ENCODE results near the gene P3H1. TPM values are rescaled to one million over a fixed set of nuclear protein-coding genes. Genes with fewer than 3 reads are reported as not detected.

The P3H1 gene
- total and polyA plus RNA-seq, 3 experiments from 2014 or later, result 11.1 to 38.5 (median 35.6) TPM

- Histone ChIP-seq H3K27me3 (ENCODE audit: insufficient read depth, low read length, poor library complexity, severe bottlenecking) (no peaks in the 10 kb centered on the region), H3K4me1 (ENCODE audit: insufficient read depth, low read length) (peaks cover 13% of the 10 kb centered on the region), H3K9me3 (ENCODE audit: low read length) (no peaks in the 10 kb centered on the region), H3K4me3 (ENCODE audit: low read length) (peak overlapping the region; percentile 45), H3K36me3 (ENCODE audit: insufficient read depth, low read length) (peaks cover 11% of the 10 kb centered on the region), H3K27ac (ENCODE audit: low read depth, low read length) (no peak overlapping the region)
- POLR2A ChIA-PET, result interaction anchor here (1.1 kb wide), 1 partner anchor 18 kb away, joined by 3 read pairs; the partner anchor contains the start of genes C1orf50 and P3H1
- CTCF ChIA-PET, result interaction anchor here (1.0 kb wide), 1 partner anchor 18 kb away, joined by 4 read pairs; the partner anchor contains the start of genes C1orf50 and P3H1
- Mint-ChIP-seq H3K27me3 (peaks cover 0 to 4% of the 10 kb centered on the region in 2 donors), H3K4me3 (peak overlapping the region in 6 of 7 donors; percentile 31 to 88 (median 34)), H3K27ac (peak overlapping the region in 2 of 8 donors; percentile 29 to 48), H3K9me3 (no peaks in the 10 kb centered on the region), H3K4me1 (peaks cover 11 to 23% (median 11%) of the 10 kb centered on the region in 3 donors), H3K36me3 (peaks cover 0 to 31% (median 9%) of the 10 kb centered on the region in 3 donors)
- DNase-seq, result no peak
Measured at GRCh38 chr1:42784547-42784945, 17.7 kb upstream of the P3H1 start.

GRCh38 chr1:42783092-42783491, 16.3 kb upstream of the P3H1 start:
- no peaks in the 10 kb centered on the region for H3K9me3 ChIP-seq (ENCODE audit: low read length)
- Mint-ChIP-seq H3K27ac (no peak overlapping the region), H3K4me1 (peaks cover 14 to 28% (median 15%) of the 10 kb centered on the region in 3 donors), H3K36me3 (peaks cover 0 to 44% (median 11%) of the 10 kb centered on the region in 3 donors), H3K27me3 (peaks cover 0 to 4% of the 10 kb centered on the region in 2 donors), H3K9me3 (no peaks in the 10 kb centered on the region), H3K4me3 (no peak overlapping the region)
- ChIA-PET CTCF (no interaction called here), POLR2A (no interaction called here)
- DNase-seq, result no peak
- no peaks in the 10 kb centered on the region for H3K27me3 ChIP-seq (ENCODE audit: insufficient read depth, low read length, poor library complexity, severe bottlenecking)
- H3K27ac ChIP-seq (ENCODE audit: low read depth, low read length), result no peak overlapping the region
- H3K4me1 ChIP-seq (ENCODE audit: insufficient read depth, low read length), result peaks cover 13% of the 10 kb centered on the region
- H3K4me3 ChIP-seq (ENCODE audit: low read length), result no peak overlapping the region
- peaks cover 15% of the 10 kb centered on the region for H3K36me3 ChIP-seq (ENCODE audit: insufficient read depth, low read length)

- no peaks in the 10 kb centered on the region for H3K27me3 ChIP-seq (ENCODE audit: insufficient read depth, low read length, poor library complexity, severe bottlenecking)
- CTCF ChIA-PET, result interaction anchor here (0.9 to 5.3 kb wide), 2 partner anchors 18 to 294 kb away, joined by 3 to 35 read pairs; no protein-coding TSS in a partner anchor
- peaks cover 33% of the 10 kb centered on the region for H3K36me3 ChIP-seq (ENCODE audit: insufficient read depth, low read length)
- no peak overlapping the region for H3K4me3 Mint-ChIP-seq
- peaks cover 2 to 73% (median 22%) of the 10 kb centered on the region in 3 donors for H3K36me3 Mint-ChIP-seq
- no peaks in the 10 kb centered on the region for H3K9me3 ChIP-seq (ENCODE audit: low read length)
- no peaks in the 10 kb centered on the region for H3K9me3 Mint-ChIP-seq
- POLR2A ChIA-PET, result no interaction called here
- no peak overlapping the region for H3K27ac Mint-ChIP-seq
- peaks cover 9 to 19% (median 14%) of the 10 kb centered on the region in 3 donors for H3K4me1 Mint-ChIP-seq
- no peak overlapping the region for H3K27ac ChIP-seq (ENCODE audit: low read depth, low read length)
- no peaks in the 10 kb centered on the region for H3K27me3 Mint-ChIP-seq
- H3K4me3 ChIP-seq (ENCODE audit: low read length), result no peak overlapping the region
- DNase-seq, result no peak
- H3K4me1 ChIP-seq (ENCODE audit: insufficient read depth, low read length), result peaks cover 6% of the 10 kb centered on the region
Measured at GRCh38 chr1:42780176-42780575, 13.3 kb upstream of the P3H1 start.

GRCh38 chr1:42779725-42780124, 12.9 kb upstream of the P3H1 start:
- Mint-ChIP-seq H3K4me1 (peaks cover 10 to 21% (median 14%) of the 10 kb centered on the region in 3 donors), H3K4me3 (no peak overlapping the region), H3K36me3 (peaks cover 7 to 77% (median 26%) of the 10 kb centered on the region in 3 donors), H3K27me3 (no peaks in the 10 kb centered on the region), H3K9me3 (no peaks in the 10 kb centered on the region), H3K27ac (peak overlapping the region in 1 of 8 donors; percentile 68)
- Histone ChIP-seq H3K9me3 (ENCODE audit: low read length) (no peaks in the 10 kb centered on the region), H3K4me3 (ENCODE audit: low read length) (no peak overlapping the region), H3K4me1 (ENCODE audit: insufficient read depth, low read length) (peaks cover 2% of the 10 kb centered on the region), H3K27me3 (ENCODE audit: insufficient read depth, low read length, poor library complexity, severe bottlenecking) (no peaks in the 10 kb centered on the region), H3K27ac (ENCODE audit: low read depth, low read length) (no peak overlapping the region), H3K36me3 (ENCODE audit: insufficient read depth, low read length) (peaks cover 38% of the 10 kb centered on the region)
- CTCF ChIA-PET, result interaction anchor here (0.9 to 5.3 kb wide), 2 partner anchors 19 to 295 kb away, joined by 3 to 35 read pairs; no protein-coding TSS in a partner anchor
- DNase-seq, result no peak
- POLR2A ChIA-PET, result no interaction called here

- H3K9me3 ChIP-seq (ENCODE audit: low read length), result no peaks in the 10 kb centered on the region
- no peaks in the 10 kb centered on the region for H3K4me1 ChIP-seq (ENCODE audit: insufficient read depth, low read length)
- peaks cover 0 to 1% of the 10 kb centered on the region in 2 donors for H3K27me3 Mint-ChIP-seq
- ChIA-PET POLR2A (no interaction called here), CTCF (interaction anchor here (0.8 to 5.3 kb wide), 4 partner anchors 9 to 296 kb away, joined by 3 to 35 read pairs (median 5); no protein-coding TSS in a partner anchor)
- peak in 1 of 5 donors; percentile 15 for DNase-seq
- H3K4me3 ChIP-seq (ENCODE audit: low read length), result no peak overlapping the region
- peaks cover 8 to 91% (median 26%) of the 10 kb centered on the region in 3 donors for H3K36me3 Mint-ChIP-seq
- peak overlapping the region in 5 of 8 donors; percentile 50 to 77 (median 77) for H3K27ac Mint-ChIP-seq
- peaks cover 13 to 26% (median 20%) of the 10 kb centered on the region in 3 donors for H3K4me1 Mint-ChIP-seq
- no peak overlapping the region for H3K4me3 Mint-ChIP-seq
- no peak overlapping the region for H3K27ac ChIP-seq (ENCODE audit: low read depth, low read length)
- H3K36me3 ChIP-seq (ENCODE audit: insufficient read depth, low read length), result peaks cover 41% of the 10 kb centered on the region
- H3K9me3 Mint-ChIP-seq, result no peaks in the 10 kb centered on the region
- H3K27me3 ChIP-seq (ENCODE audit: insufficient read depth, low read length, poor library complexity, severe bottlenecking), result no peaks in the 10 kb centered on the region
Measured at GRCh38 chr1:42777852-42778251, 11.0 kb upstream of the P3H1 start.

- H3K4me1 Mint-ChIP-seq, result peaks cover 19 to 34% (median 28%) of the 10 kb centered on the region in 3 donors
- H3K36me3 Mint-ChIP-seq, result peaks cover 8 to 86% (median 23%) of the 10 kb centered on the region in 3 donors
- no peak for DNase-seq
- H3K4me3 ChIP-seq (ENCODE audit: low read length), result no peak overlapping the region
- ChIA-PET POLR2A (interaction anchor here (0.7 kb wide), 1 partner anchor 90 kb away, joined by 3 read pairs; no protein-coding TSS in a partner anchor), CTCF (interaction anchor here (2.2 to 5.3 kb wide), 2 partner anchors 8 to 298 kb away, joined by 6 to 35 read pairs; no protein-coding TSS in a partner anchor)
- H3K9me3 Mint-ChIP-seq, result no peaks in the 10 kb centered on the region
- H3K27ac Mint-ChIP-seq, result peak overlapping the region in 2 of 8 donors; percentile 17 to 77
- H3K36me3 ChIP-seq (ENCODE audit: insufficient read depth, low read length), result peaks cover 41% of the 10 kb centered on the region
- no peaks in the 10 kb centered on the region for H3K9me3 ChIP-seq (ENCODE audit: low read length)
- H3K27ac ChIP-seq (ENCODE audit: low read depth, low read length), result no peak overlapping the region
- no peak overlapping the region for H3K4me3 Mint-ChIP-seq
- peaks cover 0 to 1% of the 10 kb centered on the region in 2 donors for H3K27me3 Mint-ChIP-seq
- no peaks in the 10 kb centered on the region for H3K4me1 ChIP-seq (ENCODE audit: insufficient read depth, low read length)
- H3K27me3 ChIP-seq (ENCODE audit: insufficient read depth, low read length, poor library complexity, severe bottlenecking), result no peaks in the 10 kb centered on the region
Measured at GRCh38 chr1:42776502-42776901, 9.7 kb upstream of the P3H1 start.

- CTCF ChIA-PET, result no interaction called here
- Mint-ChIP-seq H3K27ac (peak overlapping the region in 3 of 8 donors; percentile 6 to 54 (median 51)), H3K4me1 (peaks cover 25 to 45% (median 38%) of the 10 kb centered on the region in 3 donors), H3K36me3 (peaks cover 8 to 79% (median 22%) of the 10 kb centered on the region in 3 donors), H3K9me3 (no peaks in the 10 kb centered on the region), H3K4me3 (no peak overlapping the region), H3K27me3 (peaks cover 0 to 1% of the 10 kb centered on the region in 2 donors)
- peaks cover 6% of the 10 kb centered on the region for H3K4me1 ChIP-seq (ENCODE audit: insufficient read depth, low read length)
- POLR2A ChIA-PET, result interaction anchor here (0.6 kb wide), 1 partner anchor 120 kb away, joined by 4 read pairs; no protein-coding TSS in a partner anchor
- no peak overlapping the region for H3K4me3 ChIP-seq (ENCODE audit: low read length)
- no peak overlapping the region for H3K27ac ChIP-seq (ENCODE audit: low read depth, low read length)
- H3K9me3 ChIP-seq (ENCODE audit: low read length), result no peaks in the 10 kb centered on the region
- no peak for DNase-seq
- no peaks in the 10 kb centered on the region for H3K27me3 ChIP-seq (ENCODE audit: insufficient read depth, low read length, poor library complexity, severe bottlenecking)
- H3K36me3 ChIP-seq (ENCODE audit: insufficient read depth, low read length), result peaks cover 34% of the 10 kb centered on the region
Measured at GRCh38 chr1:42774928-42775526, 8.2 kb upstream of the P3H1 start.

GRCh38 chr1:42773420-42773819, 6.6 kb upstream of the P3H1 start:
- no peak for DNase-seq
- H3K4me3 ChIP-seq (ENCODE audit: low read length), result no peak overlapping the region
- no peak overlapping the region for H3K4me3 Mint-ChIP-seq
- POLR2A ChIA-PET, result no interaction called here
- H3K36me3 ChIP-seq (ENCODE audit: insufficient read depth, low read length), result peaks cover 27% of the 10 kb centered on the region
- H3K36me3 Mint-ChIP-seq, result peaks cover 8 to 72% (median 20%) of the 10 kb centered on the region in 3 donors
- CTCF ChIA-PET, result interaction anchor here (1.1 kb wide), 1 partner anchor 20 kb away, joined by 3 read pairs; no protein-coding TSS in a partner anchor
- H3K27me3 Mint-ChIP-seq, result peaks cover 0 to 1% of the 10 kb centered on the region in 2 donors
- peak overlapping the region in 3 of 8 donors; percentile 7 to 19 (median 8) for H3K27ac Mint-ChIP-seq
- no peaks in the 10 kb centered on the region for H3K9me3 ChIP-seq (ENCODE audit: low read length)
- H3K4me1 ChIP-seq (ENCODE audit: insufficient read depth, low read length), result peaks cover 14% of the 10 kb centered on the region
- no peaks in the 10 kb centered on the region for H3K9me3 Mint-ChIP-seq
- H3K4me1 Mint-ChIP-seq, result peaks cover 30 to 58% (median 51%) of the 10 kb centered on the region in 3 donors
- no peaks in the 10 kb centered on the region for H3K27me3 ChIP-seq (ENCODE audit: insufficient read depth, low read length, poor library complexity, severe bottlenecking)
- no peak overlapping the region for H3K27ac ChIP-seq (ENCODE audit: low read depth, low read length)
